ENCODE measurements around the gene PDCD5.
"Not testable (repeated sequence)": the region's sequence is repeated elsewhere in the genome, so short reads cannot be mapped to it uniquely, and the experiment has no call there.

PDCD5 gene

DNA sequence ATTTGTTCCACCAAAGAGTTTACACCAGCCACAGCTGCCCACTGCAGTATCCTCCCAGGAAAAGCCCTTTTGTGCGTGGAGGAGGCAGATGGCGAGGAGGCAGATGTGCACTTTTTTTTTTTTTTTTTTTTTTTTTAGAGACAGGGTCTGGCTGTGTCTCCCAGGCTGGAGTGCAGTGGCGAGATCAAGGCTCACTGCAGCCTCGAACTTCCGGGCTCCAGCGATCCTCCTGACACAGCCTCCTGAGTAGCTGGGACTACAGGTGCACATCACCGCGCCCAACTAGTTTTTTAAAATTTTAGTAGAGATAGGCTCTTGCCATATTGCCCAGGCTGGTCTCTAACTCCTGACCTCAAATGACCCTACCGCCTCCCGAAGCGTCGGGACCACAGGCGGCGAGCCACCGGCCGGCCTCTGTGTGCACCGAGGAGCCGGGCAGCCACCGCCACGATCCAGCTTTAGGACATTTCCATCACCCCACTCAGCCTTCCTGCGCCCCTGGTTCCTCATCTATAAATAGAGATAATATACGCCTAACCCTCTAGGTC, 563 bp upstream of the PDCD5 start:
- DNase-seq = no peak

DNA sequence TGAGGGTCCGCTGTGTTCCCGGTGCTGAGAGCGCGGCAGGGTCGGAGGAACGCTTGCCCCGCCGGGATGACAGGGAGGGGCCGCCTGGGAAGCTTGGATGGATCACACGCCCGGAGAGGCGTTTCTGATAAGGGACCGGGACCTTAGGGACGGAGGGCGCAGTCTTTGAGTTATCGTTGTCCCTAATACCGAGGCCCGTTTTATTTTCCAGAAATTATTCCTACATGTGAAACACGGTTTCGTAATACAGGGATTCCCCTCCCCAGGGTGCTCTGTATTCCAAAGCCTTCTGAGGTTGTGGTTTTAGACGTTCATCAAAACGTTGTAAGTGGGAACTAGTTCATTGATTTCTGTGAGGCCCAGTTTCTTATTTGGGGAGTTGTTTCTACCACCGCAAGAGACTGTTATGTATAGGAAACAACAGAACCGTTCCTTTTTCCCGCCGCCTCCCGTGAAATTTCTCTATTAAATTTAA, 752 bp downstream of the PDCD5 start:
- DNase-seq = no peak

DNA sequence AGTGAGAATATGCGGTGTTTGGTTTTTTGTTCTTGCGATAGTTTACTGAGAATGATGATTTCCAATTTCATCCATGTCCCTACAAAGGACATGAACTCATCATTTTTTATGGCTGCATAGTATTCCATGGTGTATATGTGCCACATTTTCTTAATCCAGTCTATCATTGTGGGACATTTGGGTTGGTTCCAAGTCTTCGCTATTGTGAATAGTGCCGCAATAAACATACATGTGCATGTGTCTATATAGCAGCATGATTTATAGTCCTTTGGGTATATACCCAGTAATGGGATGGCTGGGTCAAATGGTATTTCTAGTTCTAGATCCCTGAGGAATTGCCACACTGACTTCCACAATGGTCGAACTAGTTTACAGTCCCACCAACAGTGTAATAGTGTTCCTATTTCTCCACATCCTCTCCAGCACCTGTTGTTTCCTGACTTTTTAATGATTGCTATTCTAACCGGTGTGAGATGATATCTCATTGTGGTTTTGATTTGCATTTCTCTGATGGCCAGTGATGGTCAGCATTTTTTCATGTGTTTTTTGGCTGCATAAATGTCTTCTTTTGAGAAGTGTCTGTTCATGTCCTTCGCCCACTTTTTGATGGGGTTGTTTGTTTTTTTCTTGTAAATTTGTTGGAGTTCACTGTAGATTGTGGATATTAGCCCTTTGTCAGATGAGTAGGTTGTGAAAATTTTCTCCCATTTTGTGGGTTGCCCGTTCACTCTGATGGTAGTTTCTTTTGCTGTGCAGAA, 6.9 kb downstream of the PDCD5 start:
- DNase-seq = not testable (repeated sequence)

DNA sequence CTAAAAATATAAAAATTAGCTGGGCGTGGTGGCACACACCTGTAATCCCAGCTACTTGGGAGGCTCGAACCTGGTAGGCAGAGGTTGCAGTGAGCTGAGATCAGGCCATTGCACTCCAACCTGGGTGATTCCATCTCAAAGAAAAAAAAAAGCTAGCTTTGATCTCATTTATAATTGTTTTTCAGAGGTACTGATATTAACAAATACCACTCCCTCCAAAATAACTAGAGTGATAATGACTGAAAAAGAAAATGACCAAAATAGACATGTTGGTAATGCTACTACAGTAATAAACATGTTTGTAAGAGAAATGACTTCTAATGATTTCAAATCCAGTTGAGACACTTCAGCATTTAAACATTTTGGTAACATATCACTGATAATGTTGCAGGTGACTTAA, 13.0 kb downstream of the PDCD5 start:
- no peak for DNase-seq

DNA sequence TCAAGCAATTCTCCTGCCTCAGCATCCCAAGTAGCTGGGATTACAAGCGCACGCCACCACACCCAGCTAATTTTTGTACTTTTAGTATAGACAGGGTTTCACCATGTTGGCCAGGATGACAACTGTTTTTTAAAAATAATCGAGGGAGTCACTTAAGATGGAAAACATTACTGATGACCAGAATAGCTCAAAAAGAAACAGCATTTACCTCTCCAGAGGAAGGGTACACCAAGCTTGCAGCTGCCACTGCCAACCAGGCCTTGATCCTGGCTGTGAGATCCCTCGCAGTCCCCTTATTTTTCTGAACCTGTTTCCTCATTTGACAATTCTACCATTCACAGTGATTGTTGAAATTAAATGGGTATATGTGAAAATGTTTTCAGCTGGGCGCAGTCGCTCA, 14.5 kb downstream of the PDCD5 start:
- no peak for DNase-seq

DNA sequence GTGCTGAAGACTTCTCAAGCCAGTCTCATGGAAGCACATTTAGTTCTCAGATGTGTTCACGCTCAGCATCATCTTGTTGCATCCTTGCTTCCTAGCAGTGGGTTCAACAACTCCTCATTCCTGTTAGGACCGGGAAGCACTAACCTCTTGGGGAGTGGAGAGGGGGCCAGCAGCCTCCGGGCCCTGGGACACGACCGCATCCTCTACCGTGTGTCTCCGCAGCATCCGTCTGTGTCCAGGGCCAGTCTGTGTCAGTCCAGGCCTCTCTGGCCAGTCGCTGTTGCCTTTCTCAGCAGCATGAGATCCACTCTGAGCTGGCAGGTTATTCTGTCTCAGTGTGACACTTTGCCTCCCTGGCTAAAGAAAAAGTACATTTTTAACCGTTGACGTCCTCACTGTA, 17.0 kb downstream of the PDCD5 start:
- DNase-seq = no peak

DNA sequence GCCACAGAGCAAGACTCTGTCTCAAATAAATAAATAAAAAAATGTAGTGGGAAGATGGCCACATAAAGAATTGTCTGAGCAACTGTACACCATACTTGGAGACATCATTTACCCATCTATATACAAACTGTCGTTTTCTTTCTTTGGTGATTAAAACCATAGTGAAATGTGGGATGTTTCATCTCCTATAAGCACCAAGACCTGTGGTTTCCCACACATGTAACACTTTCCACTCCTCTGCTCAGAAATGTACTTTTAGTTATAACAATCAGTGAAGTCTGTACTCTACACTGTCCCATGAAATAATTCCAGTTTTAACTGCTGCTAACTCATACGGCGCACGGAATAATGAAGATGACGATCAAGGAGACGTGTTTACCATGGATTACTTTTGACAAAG, 18.3 kb downstream of the PDCD5 start:
- DNase-seq = no peak

DNA sequence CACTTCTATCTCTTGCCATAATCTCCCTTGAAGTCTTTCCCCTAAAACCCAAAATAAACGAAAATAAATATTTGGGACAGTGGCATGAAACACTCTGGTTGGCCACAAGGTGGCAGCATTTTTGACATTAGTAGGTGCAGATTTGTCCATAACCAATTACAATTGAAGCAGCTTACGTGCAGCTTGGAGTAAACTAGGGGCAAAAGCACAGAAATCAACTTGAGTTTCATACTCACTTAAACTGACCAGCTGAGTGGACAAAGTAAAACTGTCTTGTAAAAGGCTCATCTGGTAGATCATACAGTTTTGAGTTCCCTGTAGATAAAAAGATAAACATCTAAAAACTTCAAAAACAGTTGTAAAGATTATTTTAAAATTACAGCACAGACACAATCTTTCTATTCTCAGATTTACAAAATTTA, 18.8 kb downstream of the PDCD5 start:
- peak; percentile 77 for DNase-seq

DNA sequence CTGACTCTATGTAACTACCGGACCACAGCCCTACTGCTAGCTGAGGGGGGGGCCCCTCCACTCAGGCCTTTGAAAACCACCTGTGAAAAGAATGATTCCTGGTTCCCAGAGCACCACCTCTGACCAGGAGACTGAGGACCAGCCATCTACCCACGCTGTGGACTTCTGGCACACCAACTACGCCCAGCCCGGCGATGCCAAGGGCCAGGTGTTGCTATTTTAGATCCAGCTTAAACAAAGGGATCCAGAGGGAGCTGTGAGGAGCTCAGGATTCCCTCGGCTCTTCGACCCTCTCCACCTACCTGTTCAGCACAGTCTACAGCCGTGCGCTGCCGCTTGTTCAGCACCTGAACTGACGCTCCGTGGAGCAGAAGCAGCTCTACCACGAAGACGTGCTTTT, 23.0 kb downstream of the PDCD5 start:
- DNase-seq = no peak

DNA sequence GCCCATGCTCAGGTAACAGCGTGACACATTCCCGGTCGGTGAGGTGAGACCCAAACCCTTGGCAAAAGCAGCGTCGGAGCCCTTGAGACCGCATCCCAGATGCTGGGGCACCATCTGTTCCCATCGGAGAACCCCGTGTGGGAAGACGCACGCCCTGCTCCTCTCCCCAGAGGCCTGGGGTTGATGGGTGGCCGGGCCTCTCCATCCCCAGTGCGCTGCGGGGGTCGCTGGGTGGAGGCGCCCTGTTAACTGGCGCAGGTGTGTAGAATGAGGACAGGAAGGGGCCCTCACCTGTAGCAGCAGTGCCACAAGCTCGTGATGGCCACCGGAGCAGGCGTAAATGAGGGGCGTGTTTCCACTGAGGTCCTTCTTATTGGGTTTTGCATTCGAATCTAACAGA, 24.6 kb downstream of the PDCD5 start:
- no peak for DNase-seq

DNA sequence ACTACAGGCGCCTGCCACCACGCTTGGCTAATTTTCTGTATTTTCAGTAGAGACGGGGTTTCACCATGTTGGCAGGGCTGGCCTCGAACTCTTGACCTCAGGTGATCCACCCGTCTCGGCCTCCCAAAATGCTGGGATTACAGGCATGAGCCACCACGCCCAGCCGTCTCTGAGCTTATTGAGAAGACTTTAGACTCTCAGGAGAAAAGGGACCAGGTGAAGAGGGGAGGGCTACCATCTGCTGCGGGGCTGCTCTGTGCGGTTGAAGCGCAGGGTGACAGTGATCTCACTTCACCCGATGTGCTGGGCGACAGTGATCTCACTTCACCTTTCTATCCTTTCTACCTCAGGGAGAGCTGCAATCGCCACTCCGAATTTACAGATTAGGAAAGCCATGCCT, 25.3 kb downstream of the PDCD5 start:
- DNase-seq = no peak

DNA sequence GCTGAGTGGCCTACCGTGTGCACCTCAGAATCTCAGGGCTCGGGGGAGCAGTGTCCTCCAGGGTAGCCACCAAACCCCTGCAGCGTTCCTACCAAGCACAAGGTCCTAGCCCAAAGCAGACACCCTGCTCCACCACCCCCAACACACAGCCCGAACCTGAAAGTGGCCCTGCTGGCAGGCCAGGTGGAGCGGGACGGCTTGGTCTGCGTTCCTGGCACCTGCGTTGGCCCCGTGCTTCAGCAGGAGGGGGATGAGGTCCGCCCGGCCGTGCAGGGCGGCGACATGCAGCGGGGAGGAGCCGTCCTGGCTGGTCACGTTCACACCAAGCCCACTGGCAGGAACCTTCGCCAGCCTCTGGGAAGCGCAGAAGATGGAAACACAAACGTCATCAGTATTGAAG, 26.5 kb downstream of the PDCD5 start:
- no peak for DNase-seq

DNA sequence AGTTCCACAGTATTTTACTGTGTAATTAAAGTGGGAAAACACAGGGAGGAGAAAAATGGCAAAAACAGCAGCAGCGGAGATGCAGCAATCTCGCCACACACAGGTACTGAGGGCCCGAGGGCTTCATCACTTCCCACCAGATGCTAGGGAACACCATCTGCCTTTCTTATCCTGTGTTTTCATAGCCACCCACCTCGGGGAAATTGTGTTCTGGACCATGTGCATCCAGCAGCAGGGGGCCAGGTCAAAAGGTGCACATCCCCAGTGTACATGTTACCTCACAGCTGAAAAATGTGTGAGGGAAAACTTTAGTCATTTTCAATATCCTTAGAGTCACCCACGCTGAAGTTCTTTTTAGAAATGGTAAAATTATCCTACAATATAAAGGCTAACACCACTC, 30.2 kb downstream of the PDCD5 start:
- DNase-seq = no peak

DNA sequence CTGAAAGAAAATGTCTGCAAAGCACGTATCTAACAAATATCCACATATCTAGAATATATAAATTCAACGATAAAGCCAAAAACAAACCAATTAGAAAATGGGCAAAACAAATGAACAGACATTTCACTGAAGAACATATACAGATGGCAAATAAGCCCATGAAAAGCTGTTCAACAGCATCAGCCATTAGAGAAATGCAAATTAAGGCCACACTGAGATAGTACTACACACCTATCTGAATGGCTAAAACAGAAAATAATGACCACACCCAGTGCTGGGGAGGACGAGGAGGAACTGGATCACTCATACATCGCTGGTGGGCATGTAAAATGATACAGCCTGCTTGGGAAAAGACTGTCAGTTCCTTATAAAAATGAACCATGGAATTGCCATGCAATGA, 32.0 kb downstream of the PDCD5 start:
- no peak for DNase-seq

DNA sequence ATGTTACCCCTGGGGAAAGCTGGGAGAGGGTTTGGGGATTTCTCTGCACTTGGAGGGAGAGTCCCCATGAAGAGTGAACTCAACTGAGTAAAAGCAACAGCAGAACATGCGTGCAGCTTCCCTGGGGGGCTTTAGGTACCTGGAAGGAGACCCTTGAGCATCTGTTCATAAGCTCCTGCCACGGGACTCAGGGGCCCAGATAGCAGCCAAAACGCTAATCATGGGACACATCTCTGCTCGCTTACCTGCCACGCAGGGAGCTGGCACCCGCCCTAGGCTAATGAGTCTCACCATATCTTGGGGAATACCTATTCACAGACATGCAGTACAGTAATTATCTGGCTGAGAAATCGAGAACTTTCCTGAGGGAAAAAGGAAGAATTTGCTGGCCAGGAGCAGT, 33.9 kb downstream of the PDCD5 start:
- DNase-seq = no peak

DNA sequence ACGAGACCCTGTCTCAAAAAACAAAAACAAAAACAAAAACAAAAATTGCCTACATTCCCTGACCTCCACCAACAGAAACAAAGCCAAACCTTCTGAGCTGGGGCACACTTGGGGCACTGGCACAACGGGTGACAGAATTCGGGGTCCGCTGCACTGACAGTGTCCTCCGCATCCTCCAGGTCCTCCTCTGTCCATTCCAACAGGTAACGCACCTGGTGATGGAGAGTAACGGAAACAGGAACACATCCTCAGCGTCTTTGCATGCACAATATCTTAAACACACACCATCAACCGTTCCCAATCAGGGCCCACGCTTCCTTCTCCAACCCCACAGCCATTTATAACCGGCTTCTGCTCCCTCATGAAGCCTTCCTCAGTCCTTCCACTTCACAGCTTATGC, 34.6 kb downstream of the PDCD5 start:
- DNase-seq = no peak

DNA sequence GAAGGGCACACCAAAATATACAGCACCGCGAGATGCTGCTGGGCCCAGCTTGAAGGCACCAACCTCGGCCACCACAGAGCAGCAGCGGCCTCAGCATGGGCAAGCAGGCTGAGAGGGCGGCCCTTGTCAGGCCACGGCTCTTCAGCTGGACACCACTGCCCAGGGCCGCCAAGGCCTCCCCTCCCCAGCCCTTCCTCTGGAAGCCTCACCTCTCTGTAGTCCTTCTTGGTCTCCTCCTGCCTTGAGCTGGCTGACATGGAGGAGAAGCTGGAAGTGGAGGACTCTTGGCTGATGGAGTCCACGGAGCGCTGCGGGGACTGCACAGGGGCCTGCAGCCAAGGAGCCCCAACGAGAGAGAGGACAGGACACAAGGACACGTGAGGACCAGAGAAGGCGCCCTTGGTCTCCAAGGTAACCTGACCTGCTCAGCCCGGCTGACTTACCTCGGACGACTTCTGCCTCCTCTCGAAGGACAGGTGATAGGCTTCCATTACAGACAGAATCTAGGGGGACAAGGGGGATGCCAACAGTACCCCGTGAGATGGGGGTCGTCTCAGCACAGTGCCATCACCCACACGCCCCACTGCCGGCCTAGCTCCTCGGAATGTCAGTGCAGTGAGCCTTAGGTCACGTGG, 38.2 kb downstream of the PDCD5 start:
- DNase-seq = no peak

DNA sequence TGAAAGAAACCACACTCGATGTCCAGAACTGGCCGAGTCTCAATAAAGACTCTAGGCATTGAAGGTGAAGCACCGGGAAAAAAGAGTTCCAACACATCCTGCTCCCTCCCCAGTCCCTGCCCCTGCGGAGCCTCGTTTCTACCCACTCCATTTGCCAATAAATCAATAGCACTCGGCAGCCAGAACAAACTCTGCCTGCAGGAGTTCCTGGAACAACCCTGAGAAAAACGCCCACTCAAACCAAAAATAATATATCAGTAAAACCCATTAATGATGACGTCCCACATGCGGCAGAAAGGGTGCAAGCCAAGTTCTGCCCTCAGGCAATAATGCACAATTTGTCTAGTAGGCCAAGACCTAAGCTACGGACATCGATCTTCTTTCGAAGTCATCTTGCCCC, 41.0 kb downstream of the PDCD5 start:
- no peak for DNase-seq

DNA sequence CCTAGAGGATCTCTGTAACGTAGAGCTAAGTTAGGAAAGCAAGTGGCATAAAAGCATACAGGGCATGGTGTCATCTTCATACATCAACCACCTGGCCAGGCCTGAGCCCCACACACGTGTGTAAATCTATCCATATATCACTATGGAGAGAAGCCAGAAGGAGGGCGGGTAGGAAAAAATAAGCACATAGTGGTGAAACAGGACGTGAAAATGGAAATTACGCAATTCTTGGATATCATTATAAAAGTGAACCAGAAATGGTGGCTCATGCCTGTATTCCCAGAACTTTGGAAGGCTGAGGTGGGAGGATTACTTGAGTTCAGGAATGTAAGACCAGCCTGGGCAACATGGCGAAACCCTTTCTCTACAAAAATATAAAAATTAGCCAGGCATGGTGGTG, 43.4 kb downstream of the PDCD5 start:
- DNase-seq = no peak

DNA sequence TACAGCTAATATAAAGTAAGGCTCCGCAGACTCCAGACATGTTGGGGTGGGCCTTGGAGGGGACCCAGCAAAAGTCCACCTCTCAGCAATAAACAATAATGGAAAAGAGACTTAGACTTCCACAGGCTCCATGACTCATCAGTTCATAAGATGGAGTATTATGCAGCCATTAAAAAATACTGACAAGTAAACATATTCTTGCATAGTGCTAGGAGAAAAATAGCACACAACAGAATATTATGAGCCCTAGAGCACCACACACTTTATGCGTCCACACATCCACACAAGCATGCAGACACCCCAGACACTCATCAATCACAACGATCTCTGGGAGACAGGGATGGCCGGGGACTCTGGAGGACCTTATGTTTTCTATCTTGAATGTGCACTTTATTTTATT, 46.0 kb downstream of the PDCD5 start:
- DNase-seq = no peak

DNA sequence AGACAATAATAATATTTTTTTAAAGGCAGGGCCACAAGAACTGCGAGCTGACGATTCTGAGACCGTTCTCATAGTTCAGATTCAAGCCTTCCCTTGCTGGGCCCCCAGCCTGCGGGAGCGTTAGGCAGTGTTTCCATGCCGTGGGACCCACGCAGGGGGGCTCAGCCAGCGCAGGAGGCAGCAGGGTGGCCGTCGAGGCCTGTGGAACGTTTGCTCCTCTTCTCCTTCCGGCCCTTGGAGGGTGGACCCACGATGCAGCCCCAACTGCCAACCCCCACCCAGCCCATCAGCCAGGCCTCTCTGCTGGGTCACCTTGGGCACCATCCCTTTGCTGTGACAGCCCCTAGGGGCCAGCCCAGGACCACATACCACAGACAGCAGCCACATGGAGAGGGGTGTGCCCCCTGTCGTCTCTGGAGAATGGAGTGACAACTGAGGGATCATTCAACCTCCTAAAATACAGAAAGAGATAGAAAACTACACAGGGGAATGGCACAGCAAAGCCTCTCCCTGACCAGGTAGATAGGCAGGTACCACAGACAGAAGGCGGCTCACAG, 46.8 kb downstream of the PDCD5 start:
- no peak for DNase-seq

DNA sequence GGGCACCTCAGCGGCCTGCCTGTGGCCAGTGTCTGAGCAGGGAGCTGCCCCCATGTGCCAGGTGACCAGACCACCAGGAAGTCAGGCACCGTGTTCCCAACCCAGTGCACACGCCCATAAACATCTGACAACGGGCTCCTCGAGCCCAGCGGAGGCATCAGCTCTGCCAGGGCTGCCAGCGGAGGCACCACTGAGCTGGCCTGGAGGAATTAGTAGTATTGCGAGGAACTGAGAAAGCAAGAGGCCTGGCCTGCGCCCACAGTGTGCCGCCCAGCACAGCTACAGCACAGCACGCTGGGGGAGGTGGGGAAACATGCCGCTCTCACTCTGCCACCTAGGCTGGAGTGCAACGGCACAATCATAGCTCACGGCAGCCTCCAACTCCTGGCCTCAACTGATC, 49.3 kb downstream of the PDCD5 start:
- no peak for DNase-seq

DNA sequence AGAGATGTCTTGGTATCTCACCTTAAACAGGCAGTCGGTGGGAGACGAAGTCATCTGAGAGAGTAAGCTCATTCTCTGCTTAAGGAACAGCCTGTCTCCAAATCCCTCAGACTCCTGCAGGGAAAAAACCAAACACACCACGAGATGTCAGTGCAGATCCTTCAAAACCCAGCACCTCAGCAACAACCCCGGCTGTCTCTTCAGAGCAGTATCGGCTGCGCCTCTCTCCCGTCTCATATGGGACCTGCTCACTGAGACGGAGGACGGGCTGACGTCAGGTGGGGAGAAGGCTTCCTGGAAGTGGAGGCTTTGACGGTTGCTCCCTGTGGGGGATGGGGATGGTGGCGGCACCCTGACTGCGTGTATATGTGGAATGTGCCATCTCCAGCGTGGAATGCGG, 50.4 kb downstream of the PDCD5 start:
- no peak for DNase-seq
